ENCODE measurements around the gene EXOC4.
"Not testable (repeated sequence)": the region's sequence is repeated elsewhere in the genome, so short reads cannot be mapped to it uniquely, and the experiment has no call there.

Gene EXOC4

DNA sequence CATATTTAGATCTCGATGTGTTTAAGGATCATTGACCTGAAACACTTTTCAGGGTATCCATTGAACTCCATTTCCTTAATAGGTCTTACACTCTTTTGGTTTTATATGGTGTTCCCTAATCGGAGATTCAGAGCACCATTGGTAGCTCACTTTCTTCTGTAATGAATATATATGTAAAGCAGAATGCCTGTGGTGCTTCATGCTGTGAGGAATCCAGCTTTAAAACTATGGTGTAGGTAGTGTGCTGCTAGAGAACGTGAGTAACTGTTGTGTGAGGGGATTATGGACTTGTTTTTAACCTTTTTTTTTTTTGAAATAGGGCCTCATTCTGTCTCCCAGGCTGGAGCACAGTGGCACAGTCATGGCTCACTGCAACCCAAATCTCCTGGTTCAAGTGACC is 497.4 kb downstream of the EXOC4 start:
- no peak for DNase-seq (ENCODE audit: low read depth)

DNA sequence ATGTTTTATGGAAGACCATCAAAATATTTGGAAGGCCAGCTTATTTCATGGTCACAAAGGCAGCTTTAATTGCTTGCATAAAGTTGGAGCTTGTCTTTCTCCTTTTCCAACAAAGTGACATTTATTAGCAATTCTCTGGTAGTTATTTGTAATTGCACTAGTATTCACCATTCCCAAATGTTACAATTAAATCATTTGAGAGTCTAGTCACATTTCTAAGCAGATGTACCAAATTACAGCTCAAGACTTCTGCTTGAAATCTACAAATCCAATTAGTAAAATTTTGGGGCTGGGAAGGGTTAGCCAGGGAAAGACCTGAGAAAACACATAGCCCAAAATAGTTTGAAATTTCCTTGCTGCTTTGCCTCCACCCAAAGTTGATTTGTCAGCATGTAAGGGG is 498.2 kb downstream of the EXOC4 start:
- DNase-seq (ENCODE audit: low read depth), result no peak

DNA sequence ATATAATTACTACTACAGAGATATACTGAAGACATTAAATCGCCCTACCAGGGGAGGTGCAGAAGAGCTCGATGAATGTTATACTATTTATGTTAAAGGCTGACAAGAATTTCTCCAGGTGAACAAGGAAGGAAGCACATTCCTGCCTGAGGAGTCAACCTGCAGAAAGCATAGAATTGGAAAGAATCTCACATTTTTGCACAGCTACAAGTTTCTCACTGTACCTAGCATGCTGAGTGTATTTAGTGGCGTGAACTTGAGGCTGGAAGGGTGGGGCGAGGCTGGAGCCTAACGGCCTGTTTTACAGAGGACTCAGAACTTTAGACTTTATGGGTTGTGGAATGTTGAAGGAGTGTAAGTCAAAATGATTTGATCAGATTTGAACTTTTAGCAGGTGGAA is 500.6 kb downstream of the EXOC4 start:
- DNase-seq (ENCODE audit: low read depth), result no peak

DNA sequence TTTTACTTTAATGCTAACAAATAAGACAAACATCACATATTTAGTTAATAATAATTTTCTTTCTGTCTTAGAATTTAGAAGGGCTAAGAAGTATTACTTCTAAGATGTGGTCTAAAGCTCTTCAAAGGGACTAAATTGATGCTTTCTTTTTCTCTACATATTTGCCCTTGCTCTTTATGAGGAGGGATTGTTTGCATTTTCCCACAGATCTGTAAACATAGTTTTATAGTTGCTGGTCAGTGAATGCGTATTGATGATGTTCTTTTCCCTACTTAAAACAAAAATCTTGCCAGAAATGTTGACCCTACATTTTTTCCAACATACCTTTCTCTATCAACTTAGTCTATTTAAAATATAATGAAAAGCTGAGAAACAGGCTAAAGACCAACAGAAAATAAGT is 501.8 kb downstream of the EXOC4 start:
- no peak for DNase-seq (ENCODE audit: low read depth)

DNA sequence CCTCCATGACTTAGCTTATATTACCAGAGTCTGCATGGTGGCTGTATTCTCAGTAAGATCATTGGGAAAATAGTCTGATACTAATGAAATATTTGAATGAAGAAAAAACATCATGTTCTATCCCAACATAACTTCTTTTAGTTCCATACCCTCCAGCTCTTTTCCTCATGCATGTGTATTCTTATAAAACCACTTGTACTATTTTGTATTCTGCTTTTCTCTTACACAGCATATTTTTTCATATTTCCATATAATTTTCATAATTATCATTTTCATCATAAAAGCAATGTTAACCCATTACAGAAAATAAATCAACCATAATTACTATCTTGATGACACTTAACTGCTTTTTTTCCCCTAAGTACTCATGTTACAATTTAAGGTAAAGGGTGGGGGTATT is 503.0 kb downstream of the EXOC4 start:
- DNase-seq (ENCODE audit: low read depth), result no peak

DNA sequence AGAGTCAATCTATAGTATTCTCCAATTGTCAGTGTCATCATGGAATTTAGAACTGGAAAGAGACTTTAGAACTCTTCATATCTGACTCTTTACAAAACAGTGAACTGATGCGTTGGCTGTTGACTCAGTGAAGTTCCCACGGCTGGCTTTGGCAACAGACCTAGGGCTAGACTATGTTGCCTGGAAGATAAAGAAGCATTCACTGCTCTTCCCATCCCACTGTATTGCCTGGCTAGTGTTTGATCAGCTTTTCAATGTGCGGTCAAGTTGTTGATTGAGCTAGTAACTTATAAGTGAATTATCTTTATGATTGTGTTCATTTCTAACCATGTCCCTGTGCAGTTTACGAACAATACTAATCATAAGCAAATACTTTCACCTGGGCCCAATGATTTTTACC is 508.6 kb downstream of the EXOC4 start:
- DNase-seq (ENCODE audit: low read depth), result no peak

DNA sequence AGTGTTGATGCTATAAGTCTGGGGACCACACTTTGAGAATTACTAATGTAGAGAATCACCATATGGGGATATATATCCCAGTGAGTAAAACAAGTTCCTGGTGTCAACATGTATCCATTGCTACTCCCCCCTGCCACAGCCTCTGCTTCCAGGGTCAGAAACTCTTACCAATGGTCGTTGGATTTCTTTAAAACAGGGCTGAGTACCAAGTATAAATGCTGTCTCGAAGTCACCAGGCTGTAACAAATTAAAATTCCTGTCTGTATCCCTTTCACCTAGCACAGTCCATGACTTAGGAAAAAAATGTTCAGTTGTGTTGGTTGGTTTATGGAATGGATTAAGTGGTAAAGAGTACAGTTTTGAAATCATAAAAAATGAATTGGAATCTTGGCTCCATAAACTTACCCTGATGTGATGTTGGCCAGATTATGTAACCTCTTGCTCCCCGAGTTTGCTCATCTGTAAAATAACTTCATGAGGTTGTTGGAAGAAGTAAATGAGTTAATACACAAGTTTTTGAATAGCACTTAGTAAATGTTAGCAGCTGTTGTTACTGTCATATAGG is 510.3 kb downstream of the EXOC4 start:
- no peak for DNase-seq (ENCODE audit: low read depth)

DNA sequence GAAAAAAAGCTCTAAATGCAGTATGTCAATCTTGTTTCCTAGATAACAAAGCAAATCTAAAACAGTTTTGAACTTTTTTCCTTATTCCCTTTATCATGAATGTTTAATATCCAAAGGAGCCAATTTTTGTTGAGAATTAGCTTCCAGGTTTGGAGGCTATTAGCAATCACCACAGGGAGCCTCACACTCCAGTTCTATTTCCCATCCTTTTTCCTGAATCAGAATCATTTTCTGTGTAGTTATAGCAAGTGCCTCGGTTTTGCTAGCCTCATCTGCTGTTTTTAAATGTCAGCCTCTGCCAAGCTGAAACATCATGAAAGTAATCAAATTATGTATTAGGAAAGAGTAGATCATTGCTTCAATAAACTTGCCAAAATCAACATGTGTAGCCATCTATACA is 516.8 kb downstream of the EXOC4 start:
- DNase-seq (ENCODE audit: low read depth), result no peak

DNA sequence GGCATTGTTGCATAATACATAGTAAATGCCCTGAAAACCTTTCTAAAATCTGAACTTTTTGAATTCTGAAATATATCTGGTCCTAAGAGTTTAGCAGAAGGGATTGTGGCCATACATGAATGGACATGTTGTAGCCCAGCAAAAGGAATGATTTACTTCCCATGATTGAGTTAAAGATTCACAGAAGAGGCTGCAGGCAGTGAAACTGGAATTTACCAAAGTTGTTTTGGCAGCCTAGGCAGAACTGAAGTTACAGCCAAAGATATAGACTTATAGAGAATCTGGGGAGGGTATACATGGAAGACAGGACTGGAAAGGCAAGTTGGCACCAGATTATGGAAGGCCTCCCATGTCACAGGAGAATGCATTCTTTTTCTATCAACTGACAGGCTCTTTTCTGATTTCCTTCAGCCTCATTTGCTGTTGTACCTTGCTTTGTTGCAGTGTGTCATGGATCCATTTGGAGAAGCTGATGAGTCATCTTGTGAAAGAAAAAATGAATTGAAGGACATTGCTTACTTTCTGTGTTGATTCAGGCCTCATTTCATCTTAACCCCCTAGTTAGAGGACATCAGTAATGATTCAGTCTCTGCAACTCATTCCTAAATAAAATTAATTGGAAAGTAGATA is 518.1 kb downstream of the EXOC4 start:
- DNase-seq (ENCODE audit: low read depth), result no peak

DNA sequence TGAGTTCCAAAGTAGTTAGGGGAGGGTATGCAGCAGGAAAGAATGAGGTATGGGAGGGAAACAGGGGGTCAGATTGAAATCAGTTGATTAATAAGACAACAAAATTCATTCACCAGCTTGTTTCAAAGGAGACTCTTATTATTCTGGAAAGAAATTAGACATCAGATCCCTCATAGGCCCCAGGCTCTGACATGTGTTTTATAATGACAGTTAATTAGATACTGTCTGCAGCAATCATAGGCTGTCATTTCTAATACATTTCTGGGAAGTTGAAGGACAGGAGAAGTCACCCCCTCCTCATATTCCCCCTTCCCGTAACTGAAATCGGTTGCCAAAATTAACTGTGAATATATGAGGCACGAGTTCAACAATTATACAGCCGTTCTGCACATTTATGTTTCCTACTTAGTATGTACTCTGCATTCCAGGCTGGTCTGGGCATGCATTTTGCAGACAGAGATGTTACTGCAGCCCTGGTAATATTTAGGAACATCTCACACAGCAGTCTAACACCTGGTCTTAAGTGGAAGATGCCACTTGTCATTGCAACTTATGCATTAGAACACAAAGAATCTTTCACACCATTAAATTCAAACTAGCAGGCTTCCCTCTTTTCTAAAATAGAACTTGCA is 519.0 kb downstream of the EXOC4 start:
- no peak for DNase-seq (ENCODE audit: low read depth)

DNA sequence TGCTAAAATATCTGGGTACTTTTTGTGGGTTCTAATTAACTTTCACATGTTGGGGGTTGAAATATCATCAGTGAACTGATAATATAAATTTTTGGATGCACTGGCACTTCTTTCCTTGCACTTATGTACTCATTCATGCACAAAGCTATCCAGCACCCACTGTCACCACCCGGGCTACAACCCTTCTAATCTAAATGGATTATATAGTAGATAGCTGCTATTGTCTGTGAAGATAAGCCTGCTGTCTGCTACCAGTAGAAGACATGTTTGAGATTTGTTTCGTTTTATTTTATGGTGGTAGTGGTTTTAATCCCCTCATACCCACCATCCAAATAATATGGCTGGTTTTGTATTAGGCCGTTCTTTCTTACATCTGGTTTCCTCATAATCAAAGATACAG is 520.7 kb downstream of the EXOC4 start:
- no peak for DNase-seq (ENCODE audit: low read depth)

DNA sequence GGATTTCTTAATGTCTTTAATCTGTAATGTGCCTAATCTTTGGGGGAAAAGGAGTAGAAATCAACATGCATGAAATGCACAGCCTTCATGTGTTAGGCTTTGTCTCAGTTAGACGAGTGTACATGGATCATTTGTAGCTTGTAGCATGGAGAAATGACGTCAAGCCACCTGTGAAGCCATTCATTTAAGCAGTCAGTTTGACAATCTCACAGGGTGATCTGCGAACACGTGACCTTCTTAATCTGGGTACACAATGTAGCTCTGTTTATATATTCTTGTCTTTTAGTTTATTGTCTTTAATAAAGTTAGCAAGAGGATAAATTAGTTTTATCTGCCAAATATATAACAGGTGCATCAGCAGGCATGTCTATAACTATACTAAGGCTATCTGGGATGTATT is 522.3 kb downstream of the EXOC4 start:
- DNase-seq (ENCODE audit: low read depth), result no peak

DNA sequence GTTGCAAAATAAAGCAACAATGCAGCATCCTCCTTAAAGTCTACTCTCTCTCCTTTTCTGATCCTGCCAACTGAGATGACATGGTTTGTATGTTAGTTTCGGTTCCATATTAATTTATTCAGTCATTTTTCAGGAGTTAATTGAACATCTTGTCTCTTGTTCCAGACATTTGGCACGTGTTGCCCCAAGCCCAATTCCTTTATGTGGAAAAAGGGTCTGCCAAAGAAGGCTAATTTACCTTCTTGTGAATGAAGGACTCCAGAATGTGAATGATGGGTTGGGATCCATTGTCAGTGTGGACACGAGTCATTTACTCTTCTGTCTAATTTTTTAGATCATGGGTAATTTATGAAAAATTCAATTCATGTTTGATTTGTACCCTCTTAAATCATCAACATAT is 523.4 kb downstream of the EXOC4 start:
- DNase-seq (ENCODE audit: low read depth), result no peak

DNA sequence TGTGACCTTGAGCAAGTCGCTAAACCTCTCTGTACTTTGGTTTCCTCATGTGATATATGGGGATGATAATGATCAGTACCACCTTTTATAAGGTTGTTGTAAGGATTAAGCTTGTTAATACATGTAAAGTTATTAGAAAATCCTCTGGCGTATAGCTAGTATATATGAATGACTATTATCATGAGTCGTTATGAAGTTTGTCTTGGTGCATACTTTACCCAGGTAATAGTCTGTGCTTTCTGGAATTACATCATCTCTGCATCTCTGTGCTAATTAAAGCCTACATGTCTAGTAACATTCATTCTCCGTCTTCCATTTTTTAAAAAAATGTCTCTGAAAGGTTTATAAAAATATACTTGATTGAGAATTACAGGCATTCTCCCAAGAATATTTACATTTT is 524.8 kb downstream of the EXOC4 start:
- no peak for DNase-seq (ENCODE audit: low read depth)

DNA sequence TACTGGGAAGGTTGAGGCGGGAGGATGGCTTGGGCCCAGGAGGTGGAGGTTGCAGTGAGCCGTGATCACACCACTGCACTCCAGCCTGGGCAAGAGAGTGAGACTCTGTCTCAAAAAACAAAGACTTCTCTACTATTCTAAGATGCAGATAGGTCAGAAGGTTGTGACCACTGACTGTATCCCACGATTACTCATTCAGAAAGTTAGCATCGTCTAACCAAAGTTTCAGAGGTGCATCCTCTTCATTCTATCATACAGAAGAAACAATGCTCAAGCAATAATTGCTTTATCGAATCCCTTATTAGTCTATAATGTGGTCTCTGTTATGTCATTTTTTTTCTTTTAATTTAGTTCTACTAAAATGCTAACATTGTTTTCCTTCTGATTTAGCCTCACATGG is 525.6 kb downstream of the EXOC4 start:
- no peak for DNase-seq (ENCODE audit: low read depth)

DNA sequence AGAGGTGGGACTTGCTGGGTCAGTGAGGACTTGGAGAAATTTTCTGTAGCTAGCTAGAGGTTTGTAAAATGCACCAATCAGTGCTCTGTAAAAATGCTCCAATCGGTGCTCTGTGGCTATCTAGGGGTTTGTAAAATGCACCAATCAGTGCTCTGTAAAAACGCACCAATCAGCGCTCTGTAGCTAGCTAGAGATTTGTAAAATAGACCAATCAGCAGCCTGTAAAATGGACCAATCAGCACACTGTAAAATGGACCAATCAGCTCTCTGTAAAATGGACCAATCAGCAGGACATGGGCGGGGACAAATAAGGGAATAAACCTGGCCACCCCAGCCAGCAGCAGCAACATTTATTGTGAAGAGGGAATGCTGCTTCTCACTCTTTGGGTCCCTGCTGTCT is 526.7 kb downstream of the EXOC4 start:
- DNase-seq (ENCODE audit: low read depth), result not testable (repeated sequence)

DNA sequence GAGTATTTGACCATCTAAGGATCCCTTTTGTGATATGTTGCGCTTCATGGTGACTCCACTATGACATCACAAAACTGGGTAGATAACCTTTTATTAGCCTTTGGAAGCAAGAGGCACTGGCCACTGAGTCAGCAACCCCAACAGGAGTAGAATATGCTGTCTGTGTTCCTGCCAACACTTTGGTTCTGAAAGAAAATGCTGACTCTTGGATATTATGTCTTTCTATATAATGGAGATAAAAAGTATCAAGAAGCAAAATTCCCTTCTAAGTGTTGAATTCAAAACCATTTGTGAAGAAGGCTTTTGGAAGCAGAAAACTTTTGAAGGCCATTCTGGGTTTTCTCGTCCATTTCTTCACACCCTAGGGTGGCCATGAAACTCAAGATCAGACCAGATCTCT is 528.0 kb downstream of the EXOC4 start:
- DNase-seq (ENCODE audit: low read depth), result no peak

DNA sequence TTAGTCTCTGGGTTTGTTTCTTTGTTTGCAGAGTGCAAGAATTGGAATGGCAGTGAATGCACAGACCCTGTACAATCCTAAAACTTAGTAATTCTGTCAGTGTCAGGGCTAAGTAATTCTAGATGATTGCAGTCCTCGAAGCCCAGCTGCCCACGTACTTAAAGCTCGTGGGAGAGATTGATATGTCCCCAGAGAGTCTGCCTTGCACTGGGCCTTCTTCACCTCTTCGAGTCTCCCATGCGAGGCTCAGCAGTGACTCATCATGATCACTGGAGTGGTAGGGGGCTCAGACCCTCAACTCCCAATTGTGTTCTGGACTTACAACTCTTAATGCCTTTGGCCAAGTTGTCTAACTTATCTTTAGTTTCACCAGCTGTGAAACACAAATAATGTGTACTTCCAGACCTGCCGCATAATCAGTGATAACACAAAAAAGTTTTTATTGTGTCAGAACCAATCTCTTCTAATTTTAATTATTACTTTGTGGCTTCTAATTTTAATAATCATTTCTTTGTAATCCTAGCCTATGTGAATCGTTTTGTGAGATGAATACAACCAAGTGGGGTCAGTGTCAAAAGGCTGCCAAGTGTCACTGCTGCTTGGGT is 528.7 kb downstream of the EXOC4 start:
- no peak for DNase-seq (ENCODE audit: low read depth)

DNA sequence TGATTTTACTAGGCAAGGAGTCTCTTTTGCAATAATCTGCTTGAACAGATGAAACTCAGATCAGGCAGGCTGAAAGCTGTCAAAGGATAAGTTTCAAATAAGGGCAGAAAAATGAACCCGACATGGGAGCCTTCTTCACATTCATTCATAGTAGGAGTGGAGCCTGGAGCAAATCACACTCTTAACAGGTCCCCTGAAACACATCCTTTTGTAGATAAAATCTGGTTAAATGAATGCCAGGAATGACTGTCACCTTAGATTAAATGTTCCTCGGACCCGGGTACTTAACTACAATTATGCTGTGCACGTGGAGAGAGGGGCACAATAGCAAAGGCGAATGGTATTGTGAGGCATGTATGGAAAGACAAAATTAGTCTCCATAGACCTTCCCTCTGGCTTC is 529.6 kb downstream of the EXOC4 start:
- no peak for DNase-seq (ENCODE audit: low read depth)

DNA sequence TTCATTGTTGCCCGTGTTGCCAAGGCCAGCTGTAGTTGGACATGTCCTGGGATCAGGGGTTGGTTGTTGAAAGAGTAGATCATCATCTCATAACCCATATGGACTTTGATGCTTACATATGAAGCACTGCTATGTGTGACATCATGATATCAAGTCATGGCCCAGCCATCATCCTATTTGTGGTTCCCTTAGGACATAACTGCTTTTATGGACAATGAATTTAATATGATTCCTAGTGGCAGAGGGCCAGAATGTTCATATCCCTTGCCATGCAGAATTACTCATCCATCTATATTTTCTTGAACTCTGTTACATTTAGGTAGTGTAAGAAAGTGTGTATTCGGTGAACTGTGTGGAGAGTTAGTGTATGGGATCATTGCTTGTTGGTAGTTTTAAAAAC is 530.4 kb downstream of the EXOC4 start:
- no peak for DNase-seq (ENCODE audit: low read depth)

DNA sequence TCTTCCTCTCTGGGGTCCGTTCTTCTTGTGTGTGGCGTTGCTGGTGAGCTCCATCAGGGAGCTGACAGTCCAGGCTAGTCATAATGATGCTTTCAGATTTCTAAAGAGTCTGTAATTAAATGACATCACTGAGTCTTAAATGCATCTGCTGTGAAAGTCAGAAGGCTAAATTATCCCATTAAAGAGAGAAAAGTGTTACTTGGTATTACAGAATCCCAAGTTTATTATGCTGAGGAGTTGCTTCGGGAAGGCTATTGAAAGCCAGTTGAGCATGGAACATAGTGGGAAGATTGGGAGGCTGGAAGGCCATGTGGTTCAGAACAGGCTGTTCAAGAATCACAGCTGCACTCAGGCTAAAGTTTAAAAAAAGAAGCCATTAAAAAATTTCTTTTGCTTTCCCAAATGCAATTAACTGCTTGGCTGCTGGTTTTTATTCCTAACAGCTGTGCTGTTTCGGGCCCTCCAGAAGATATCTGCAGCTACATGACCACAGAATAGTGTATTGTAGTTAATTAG is 531.7 kb downstream of the EXOC4 start:
- DNase-seq (ENCODE audit: low read depth), result no peak

DNA sequence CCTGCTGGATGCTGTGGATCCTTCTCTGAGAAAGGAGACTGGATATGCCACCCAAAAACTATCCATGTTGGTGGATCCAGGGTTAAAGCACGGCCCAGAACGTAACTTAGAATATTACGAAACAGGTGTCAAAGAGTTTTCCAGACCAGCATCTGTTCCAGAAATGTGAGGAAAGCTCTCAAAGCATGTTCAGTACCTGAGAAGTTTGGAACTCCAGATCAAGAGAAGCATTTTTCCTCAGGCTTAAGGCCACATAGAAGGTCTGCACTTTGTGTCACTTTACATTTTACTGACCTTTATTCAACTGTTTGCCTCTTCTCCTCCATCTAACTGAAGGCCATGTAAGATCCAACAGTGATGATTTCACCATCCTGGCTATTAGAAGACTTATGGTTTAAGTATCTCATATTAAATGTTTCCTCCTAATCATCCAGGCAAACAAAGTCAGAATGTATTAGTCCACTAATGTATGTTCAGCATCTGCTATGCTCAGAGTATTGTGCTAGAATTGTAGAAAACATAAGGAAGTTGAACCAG is 533.6 kb downstream of the EXOC4 start:
- DNase-seq (ENCODE audit: low read depth), result no peak

DNA sequence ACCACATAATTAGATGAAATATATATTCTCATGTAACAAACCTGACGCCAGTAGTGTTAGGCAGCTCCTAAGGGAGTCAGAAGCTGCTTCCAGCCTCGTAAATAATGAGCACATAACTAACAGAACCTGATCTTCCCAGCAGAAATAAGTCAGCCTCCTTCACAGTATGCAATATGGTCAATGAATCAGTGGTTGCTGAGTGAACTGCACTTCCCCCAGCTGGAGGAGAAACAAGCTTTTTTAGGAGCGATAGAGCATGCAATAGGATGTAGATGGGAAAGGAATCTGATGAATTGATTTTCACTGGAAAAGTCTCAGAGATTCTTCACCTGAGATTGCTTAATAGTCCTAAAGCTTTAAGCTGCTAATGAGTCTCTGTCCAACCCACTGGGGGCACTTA is 537.1 kb downstream of the EXOC4 start:
- no peak for DNase-seq (ENCODE audit: low read depth)

Measured in CMK (cell line).